HepG2 (cell line): ENCODE results near the gene SGK1. TPM values are rescaled to one million over a fixed set of nuclear protein-coding genes. Genes with fewer than 3 reads are reported as not detected.

Experiments used
- AKAP8 ChIP-seq: sonication (generic); formaldehyde crosslinking; IDR thresholded peaks from 2 replicates; pipeline ENCODE4 v1.5.1; 2020; ENCODE audit warnings: mild to moderate bottlenecking, missing genetic modification reagents
- ARNTL ChIP-seq: sonication (generic); formaldehyde crosslinking; IDR thresholded peaks from 2 replicates; pipeline ENCODE4 v1.4.0; 2020; ENCODE audit warnings: mild to moderate bottlenecking, missing genetic modification reagents
- BCL6 ChIP-seq: IDR thresholded peaks from 2 replicates; pipeline ENCODE4 v1.6.1; 2016; ENCODE audit warnings: missing genetic modification reagents, missing compliant biosample characterization
- CREB1 ChIP-seq, 2 experiments: fragments of 450-650 bp in 1 of 2; IDR thresholded peaks; 2 replicates each; pipeline ENCODE4 v1.6.1; 2016 to 2017; ENCODE audit warnings: control low read depth in 1 of 2, mild to moderate bottlenecking in 1 of 2, missing compliant biosample characterization in 1 of 2, missing genetic modification characterization in 1 of 2
- EP300 ChIP-seq, 3 experiments: sonication (generic) in 1 of 3; formaldehyde crosslinking in 1 of 3; IDR thresholded peaks; 2 replicates each; pipeline versions ENCODE4 v1.5.1 to v1.6.1; 2011 to 2020; ENCODE audit warnings: low read depth in 2 of 3, low read length in 2 of 3, borderline replicate concordance in 1 of 3, improper control_type of control experiment in 1 of 3, mild to moderate bottlenecking in 1 of 3, missing genetic modification reagents in 1 of 3, moderate library complexity in 1 of 3
- ERF ChIP-seq: IDR thresholded peaks from 2 replicates; pipeline ENCODE4 v1.6.1; 2018; ENCODE audit warnings: missing biosample characterization, missing genetic modification reagents
- FOXO1 ChIP-seq: sonication (generic); formaldehyde crosslinking; IDR thresholded peaks from 2 replicates; pipeline ENCODE4 v1.4.0; 2020; ENCODE audit warnings: missing genetic modification reagents
- GZF1 ChIP-seq: sonication (generic); formaldehyde crosslinking; IDR thresholded peaks from 2 replicates; pipeline ENCODE4 v1.5.1; 2020; ENCODE audit warnings: mild to moderate bottlenecking, missing genetic modification reagents
- HMG20B ChIP-seq: conservative IDR thresholded peaks from 2 replicates; pipeline ENCODE4 v1.6.1; 2016; ENCODE audit warnings: missing genetic modification reagents, missing compliant biosample characterization
- LCORL ChIP-seq, 2 experiments: fragments of 450-650 bp in 1 of 2; sonication (generic) in 1 of 2; formaldehyde crosslinking in 1 of 2; IDR thresholded peaks; 2 replicates each; pipeline versions ENCODE4 v1.5.0 to v1.6.1; 2017 to 2020; ENCODE audit warnings: antibody characterized with exemption in 1 of 2, missing genetic modification reagents in 1 of 2
- NFKB2 ChIP-seq: sonication (generic); formaldehyde crosslinking; IDR thresholded peaks from 2 replicates; pipeline ENCODE4 v1.4.0; 2020; ENCODE audit warnings: missing genetic modification reagents, borderline replicate concordance
- NR1H2 ChIP-seq: sonication (generic); formaldehyde crosslinking; IDR thresholded peaks from 2 replicates; pipeline ENCODE4 v1.8.1; 2022; ENCODE audit warnings: low read depth, missing genetic modification reagents, borderline replicate concordance
- POLR2G ChIP-seq: fragments of 200-400 bp; formaldehyde crosslinking; IDR thresholded peaks from 2 replicates; pipeline ENCODE4 v1.6.1; 2018; ENCODE audit warnings: mild to moderate bottlenecking, low read depth, low read length, moderate library complexity
- REPIN1 ChIP-seq: sonication (generic); formaldehyde crosslinking; IDR thresholded peaks from 2 replicates; pipeline ENCODE4 v1.8.0; 2022; ENCODE audit warnings: missing genetic modification reagents, low read depth, mild to moderate bottlenecking, borderline replicate concordance
- SMYD3 ChIP-seq: sonication (generic); formaldehyde crosslinking; IDR thresholded peaks from 2 replicates; pipeline ENCODE4 v1.8.1; 2023; ENCODE audit warnings: mild to moderate bottlenecking, missing genetic modification reagents
- SP5 ChIP-seq: IDR thresholded peaks from 2 replicates; pipeline ENCODE4 v1.6.1; 2016; ENCODE audit warnings: low read depth, borderline replicate concordance
- SRSF1 ChIP-seq: fragments of 200-400 bp; formaldehyde crosslinking; optimal IDR thresholded peaks from 2 replicates; pipeline ENCODE3; 2017; ENCODE audit warnings: mild to moderate bottlenecking, low read depth, low read length, moderate library complexity
- TAF15 ChIP-seq: fragments of 200-400 bp; formaldehyde crosslinking; IDR thresholded peaks from one replicate; pipeline ENCODE4 v1.6.1; 2018; ENCODE audit warnings: mild to moderate bottlenecking, low read depth, low read length; ENCODE audit not compliant: poor library complexity, severe bottlenecking
- THAP11 ChIP-seq: IDR thresholded peaks from 2 replicates; pipeline ENCODE4 v1.6.1; 2016; ENCODE audit warnings: missing biosample characterization, missing genetic modification reagents
- ZNF124 ChIP-seq: sonication (generic); formaldehyde crosslinking; IDR thresholded peaks from 2 replicates; pipeline ENCODE4 v1.4.0; 2020; ENCODE audit warnings: missing genetic modification reagents
- ZNF264 ChIP-seq: sonication (generic); formaldehyde crosslinking; IDR thresholded peaks from 2 replicates; pipeline ENCODE4 v1.4.0; 2020; ENCODE audit warnings: missing genetic modification reagents
- ZNF431 ChIP-seq: sonication (generic); formaldehyde crosslinking; IDR thresholded peaks from 2 replicates; pipeline ENCODE4 v1.9.0; 2022; ENCODE audit warnings: missing genetic modification reagents, low read depth, mild to moderate bottlenecking, borderline replicate concordance
- ZNF652 ChIP-seq: IDR thresholded peaks from 2 replicates; pipeline ENCODE4 v1.6.1; 2016; ENCODE audit warnings: low read depth, borderline replicate concordance
- polyA plus RNA-seq, 8 experiments: library from polyadenylated mRNA; depleted of rRNA in 3 of 8; stranded (reverse) in 7 of 8; unstranded in 1 of 8; fragments of >200 nt; fragmentation: Illumina TruSeq in 4 of 8; extraction: Trizol in 4 of 8; gene quantifications; 2 replicates each; pipeline versions ENCODE4 v1.2.1 to v1.2.3, GENCODE V29; 2011 to 2016; ENCODE audit warnings: low read depth in 4 of 8, missing spikeins in 1 of 8, mixed read lengths in 1 of 8; ENCODE audit not compliant: insufficient read depth in 1 of 8
- total RNA-seq, 5 experiments: library from RNA; depleted of rRNA; stranded (reverse); fragments of >200 nt; fragmentation: Illumina TruSeq; extraction: Trizol; gene quantifications; 2 replicates each; pipeline ENCODE4 v1.2.3, GENCODE V29; 2016; ENCODE audit warnings: low read depth in 1 of 5
- TF ChIP-seq, protein P1 (sequence below): sonication (generic); formaldehyde crosslinking; conservative IDR thresholded peaks from 2 replicates; pipeline ENCODE4 v1.5.0; 2020; ENCODE audit warnings: missing genetic modification reagents
- TF ChIP-seq, protein P2 (sequence below): IDR thresholded peaks from 2 replicates; pipeline ENCODE4 v1.6.1; 2012; ENCODE audit warnings: low read depth, low read length, improper control_type of control experiment

SGK1 gene
- total and polyA plus RNA-seq, 2 of the 13 experiments (the other 11 are each of a cell fraction or from before 2014, with no cell fraction given) = 56.1 to 56.2 TPM

GRCh38 chr6:134249759-134250602, 67.9 kb downstream of the SGK1 start (continued):
- TF ChIP-seq ZNF431 (CRISPR knock-in tag) = no peak; the same call in 1 of the 2 replicates
- TF ChIP-seq AKAP8 (CRISPR knock-in tag) = 0 out of 2 replicates have a peak, but pooled peaks have one; percentile 73
- TF ChIP-seq SRSF1 = no peak
- TF ChIP-seq ARNTL (CRISPR knock-in tag) = 0 out of 2 replicates have a peak, but pooled peaks have one; percentile 44
- no peak for TF ChIP-seq NR1H2
- 0 out of 2 replicates have a peak, but pooled peaks have one; percentile 30 for TF ChIP-seq LCORL (IDR thresholded peaks at IDR 0.05)
- 0 out of 2 replicates have a peak, but pooled peaks have one; percentile 57 for TF ChIP-seq LCORL (CRISPR knock-in tag; IDR thresholded peaks at IDR 0.05)
- peak; percentile 77; the same call in 1 of the 2 replicates for TF ChIP-seq ERF (CRISPR knock-in tag)
- TF ChIP-seq NFKB2 (CRISPR knock-in tag) = no peak
- TF ChIP-seq GZF1 = 0 out of 2 replicates have a peak, but pooled peaks have one; percentile 11
- TF ChIP-seq, protein P1, sequence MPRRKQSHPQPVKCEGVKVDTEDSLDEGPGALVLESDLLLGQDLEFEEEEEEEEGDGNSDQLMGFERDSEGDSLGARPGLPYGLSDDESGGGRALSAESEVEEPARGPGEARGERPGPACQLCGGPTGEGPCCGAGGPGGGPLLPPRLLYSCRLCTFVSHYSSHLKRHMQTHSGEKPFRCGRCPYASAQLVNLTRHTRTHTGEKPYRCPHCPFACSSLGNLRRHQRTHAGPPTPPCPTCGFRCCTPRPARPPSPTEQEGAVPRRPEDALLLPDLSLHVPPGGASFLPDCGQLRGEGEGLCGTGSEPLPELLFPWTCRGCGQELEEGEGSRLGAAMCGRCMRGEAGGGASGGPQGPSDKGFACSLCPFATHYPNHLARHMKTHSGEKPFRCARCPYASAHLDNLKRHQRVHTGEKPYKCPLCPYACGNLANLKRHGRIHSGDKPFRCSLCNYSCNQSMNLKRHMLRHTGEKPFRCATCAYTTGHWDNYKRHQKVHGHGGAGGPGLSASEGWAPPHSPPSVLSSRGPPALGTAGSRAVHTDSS = no peak
- TF ChIP-seq, protein P2, sequence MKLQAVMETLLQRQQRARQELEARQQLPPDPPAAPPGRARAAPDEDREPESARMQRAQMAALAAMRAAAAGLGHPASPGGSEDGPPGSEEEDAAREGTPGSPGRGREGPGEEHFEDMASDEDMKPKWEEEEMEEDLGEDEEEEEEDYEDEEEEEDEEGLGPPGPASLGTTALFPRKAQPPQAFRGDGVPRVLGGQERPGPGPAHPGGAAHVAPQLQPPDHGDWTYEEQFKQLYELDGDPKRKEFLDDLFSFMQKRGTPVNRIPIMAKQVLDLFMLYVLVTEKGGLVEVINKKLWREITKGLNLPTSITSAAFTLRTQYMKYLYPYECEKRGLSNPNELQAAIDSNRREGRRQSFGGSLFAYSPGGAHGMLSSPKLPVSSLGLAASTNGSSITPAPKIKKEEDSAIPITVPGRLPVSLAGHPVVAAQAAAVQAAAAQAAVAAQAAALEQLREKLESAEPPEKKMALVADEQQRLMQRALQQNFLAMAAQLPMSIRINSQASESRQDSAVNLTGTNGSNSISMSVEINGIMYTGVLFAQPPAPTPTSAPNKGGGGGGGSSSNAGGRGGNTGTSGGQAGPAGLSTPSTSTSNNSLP = peak; percentile 98
- no peak for TF ChIP-seq TAF15
- peak; percentile 94 for TF ChIP-seq FOXO1 (CRISPR knock-in tag)
- 0 out of 2 replicates have a peak, but pooled peaks have one; percentile 31 for TF ChIP-seq ZNF264 (CRISPR knock-in tag)
- TF ChIP-seq BCL6 (CRISPR knock-in tag) = peak; percentile 95
- TF ChIP-seq ZNF124 = peak; percentile 81; the same call in 1 of the 2 replicates
- TF ChIP-seq REPIN1 = peak; percentile 57; the same call in 1 of the 2 replicates
- TF ChIP-seq ZNF652 (CRISPR knock-in tag) = peak; percentile 46; the same call in 1 of the 2 replicates
- peak; percentile 42; the same call in 1 of the 2 replicates for TF ChIP-seq THAP11 (CRISPR knock-in tag)
- TF ChIP-seq CREB1 (IDR thresholded peaks at IDR 0.05) = peak; percentile 76
- TF ChIP-seq CREB1 (CRISPR knock-in tag; IDR thresholded peaks at IDR 0.05) = peak; percentile 23; the same call in 1 of the 2 replicates
- peak; percentile 75; the same call in 1 of the 2 replicates for TF ChIP-seq HMG20B
- TF ChIP-seq POLR2G = no peak
- TF ChIP-seq SP5 = peak; percentile 30; the same call in 1 of the 2 replicates
- peak; percentile 66 to 98; a peak in 3 of 4 replicates for TF ChIP-seq EP300 (IDR thresholded peaks at IDR 0.05; ENCODE audit: low read depth in 2 of 2, low read length in 2 of 2)
- TF ChIP-seq EP300 (CRISPR knock-in tag; IDR thresholded peaks at IDR 0.05; ENCODE audit: borderline replicate concordance) = peak; percentile 80; the same call in 1 of the 2 replicates
- TF ChIP-seq SMYD3 = no peak
